Measurements from ENCODE around the gene GALNT4. TPM values are rescaled to one million over a fixed set of nuclear protein-coding genes. Genes with fewer than 3 reads are reported as not detected.

The GALNT4 gene
- total RNA-seq, 1 donor from 2014 or later = 27.9 TPM

DNA sequence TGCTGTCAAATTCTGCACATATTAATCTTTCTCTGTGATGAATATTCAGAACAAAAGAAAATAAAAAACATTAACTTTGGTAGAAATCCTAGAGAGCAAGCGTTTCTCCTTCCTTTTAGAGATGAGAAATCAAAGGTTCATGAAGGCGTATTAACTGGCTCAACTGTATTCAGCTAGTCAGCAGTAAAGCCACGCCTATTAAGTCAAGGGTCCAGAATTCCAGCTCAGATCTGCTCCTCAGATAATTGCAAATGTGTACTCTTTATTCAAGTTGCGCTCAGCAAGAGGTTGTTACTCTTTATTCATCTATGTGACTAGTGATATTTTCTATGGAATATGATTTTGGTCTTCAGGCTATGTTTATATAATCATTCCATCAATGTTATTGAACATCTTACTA, 14.3 kb upstream of the GALNT4 start:
- no peak for TF ChIP-seq CTCF (IDR thresholded peaks at IDR 0.05; ENCODE audit: unreplicated experiment)
- H3K9me3 Mint-ChIP-seq (ENCODE audit: low read depth) = no peaks in the 10 kb centered on the region

GRCh38 chr12:89537389-89537788, 12.8 kb upstream of the GALNT4 start:
- Mint-ChIP-seq H3K36me3 (ENCODE audit: insufficient read depth) (no peaks in the 10 kb centered on the region), H3K9me3 (ENCODE audit: low read depth) (no peaks in the 10 kb centered on the region), H3K27ac (no peak overlapping the region), H3K27me3 (no peaks in the 10 kb centered on the region), H3K4me1 (ENCODE audit: low read depth) (peaks cover 16% of the 10 kb centered on the region), H3K4me3 (ENCODE audit: low read depth) (no peak overlapping the region)
- no peak for DNase-seq (ENCODE audit: low spot score, unreplicated experiment)
- TF ChIP-seq CTCF (IDR thresholded peaks at IDR 0.05; ENCODE audit: unreplicated experiment) = no peak

More for the DNA sequence above, 14.3 kb upstream of the GALNT4 start:
- H3K27me3 Mint-ChIP-seq = no peaks in the 10 kb centered on the region
- peaks cover 22% of the 10 kb centered on the region for H3K4me1 Mint-ChIP-seq (ENCODE audit: low read depth)
- H3K4me3 Mint-ChIP-seq (ENCODE audit: low read depth) = no peak overlapping the region
- no peak overlapping the region for H3K27ac Mint-ChIP-seq
- no peaks in the 10 kb centered on the region for H3K36me3 Mint-ChIP-seq (ENCODE audit: insufficient read depth)
- no peak for DNase-seq (ENCODE audit: low spot score, unreplicated experiment)

DNA sequence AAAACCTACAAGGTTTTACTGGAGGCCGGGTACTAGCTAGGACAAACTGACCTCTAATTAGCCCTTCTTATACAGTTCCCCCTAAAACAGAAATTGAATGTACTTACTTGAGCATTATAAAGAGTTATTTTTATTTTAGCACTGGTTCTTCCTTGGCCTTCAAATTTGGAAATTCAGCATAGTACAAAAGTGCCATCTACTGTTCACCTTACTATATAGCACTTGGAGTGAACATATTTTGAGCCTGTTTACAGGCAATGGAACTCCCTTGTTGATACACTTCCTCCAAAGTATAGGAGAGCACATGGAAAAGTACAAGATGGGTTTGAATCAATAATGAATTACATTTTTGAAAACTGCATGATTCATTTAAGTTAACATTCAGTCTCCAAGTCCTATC, 5.1 kb upstream of the GALNT4 start:
- Mint-ChIP-seq H3K27ac (no peak overlapping the region), H3K27me3 (no peaks in the 10 kb centered on the region), H3K36me3 (ENCODE audit: insufficient read depth) (no peaks in the 10 kb centered on the region), H3K9me3 (ENCODE audit: low read depth) (no peaks in the 10 kb centered on the region), H3K4me1 (ENCODE audit: low read depth) (peaks cover 5% of the 10 kb centered on the region), H3K4me3 (ENCODE audit: low read depth) (no peak overlapping the region)
- no peak for DNase-seq (ENCODE audit: low spot score, unreplicated experiment)
- TF ChIP-seq CTCF (IDR thresholded peaks at IDR 0.05; ENCODE audit: unreplicated experiment) = peak; percentile 73

GRCh38 chr12:89528434-89528833, 3.8 kb upstream of the GALNT4 start:
- no peak for DNase-seq (ENCODE audit: low spot score, unreplicated experiment)
- Mint-ChIP-seq H3K27me3 (no peaks in the 10 kb centered on the region), H3K4me1 (ENCODE audit: low read depth) (peaks cover 13% of the 10 kb centered on the region), H3K9me3 (ENCODE audit: low read depth) (no peaks in the 10 kb centered on the region), H3K36me3 (ENCODE audit: insufficient read depth) (peaks cover 5% of the 10 kb centered on the region), H3K27ac (peak overlapping the region; percentile 63), H3K4me3 (ENCODE audit: low read depth) (no peak overlapping the region)
- TF ChIP-seq CTCF (IDR thresholded peaks at IDR 0.05; ENCODE audit: unreplicated experiment) = no peak

DNA sequence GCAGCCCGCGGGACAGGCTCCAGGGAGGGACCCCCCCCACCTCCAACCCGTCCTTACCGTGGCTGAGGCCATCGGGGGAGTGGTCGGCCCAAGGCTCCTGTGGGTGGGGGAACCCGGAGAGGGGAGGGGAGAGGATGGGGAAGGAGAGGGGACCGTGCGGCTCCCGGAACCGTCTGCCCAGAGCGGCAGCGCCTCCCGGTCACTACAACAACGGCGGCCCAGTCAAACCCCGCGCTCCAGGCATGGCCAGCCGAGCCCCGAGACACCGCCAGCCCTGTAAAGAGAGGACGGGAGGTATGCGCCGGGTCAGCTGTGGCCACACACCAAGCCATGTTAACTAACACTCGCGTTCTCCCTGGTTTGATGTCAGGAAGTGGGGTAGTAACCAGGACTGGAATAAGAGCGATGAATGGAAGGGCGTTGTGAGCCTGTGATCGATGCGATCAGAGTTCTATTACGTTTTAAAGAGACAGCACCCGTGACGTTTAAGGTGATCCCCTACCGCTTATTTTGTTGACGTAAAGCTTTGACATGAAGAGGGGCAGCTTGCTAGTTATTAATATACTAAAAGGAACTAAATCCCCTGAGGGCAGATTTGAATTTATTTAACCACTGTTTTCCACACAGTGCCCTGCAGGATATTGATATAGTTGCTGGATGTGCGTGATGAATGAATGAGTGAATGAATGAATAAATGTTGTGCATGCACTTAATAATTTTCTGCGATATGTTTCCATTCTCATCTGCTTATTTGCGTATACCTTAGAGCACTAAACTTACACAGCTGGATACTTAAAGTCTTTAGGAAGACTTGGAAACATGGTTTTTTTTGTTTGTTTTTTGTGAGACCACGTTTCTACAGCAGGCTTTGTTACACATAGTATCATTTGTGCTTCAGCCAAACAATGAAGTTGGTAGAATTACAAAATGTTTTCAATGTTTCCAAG, 1.5 kb upstream of the GALNT4 start, which contains the start of gene POC1B:
Gene POC1B, minus strand, starts transcription at position 224 of the 947 bp plus-strand sequence. Its CDS starts 152 bp downstream, at position 72.
- Mint-ChIP-seq H3K27ac (peak within 1 kb of the TSS; percentile 97), H3K4me3 (ENCODE audit: low read depth) (peak within 1 kb of the TSS; percentile 99), H3K9me3 (ENCODE audit: low read depth) (no peaks in the 10 kb centered on the region), H3K4me1 (ENCODE audit: low read depth) (peaks cover 30% of the 10 kb centered on the region), H3K27me3 (no peaks in the 10 kb centered on the region), H3K36me3 (ENCODE audit: insufficient read depth) (peaks cover 20% of the 10 kb centered on the region)
- DNase-seq (ENCODE audit: low spot score, unreplicated experiment) = peak; percentile 69
- TF ChIP-seq CTCF (IDR thresholded peaks at IDR 0.05; ENCODE audit: unreplicated experiment) = no peak

All from progenitor cell of endocrine pancreas (in vitro differentiated cells).